ENCODE measurements around the gene RARRES2. TPM values are rescaled to one million over a fixed set of nuclear protein-coding genes. Genes with fewer than 3 reads are reported as not detected.

RARRES2 gene
- total RNA-seq, 1 donor from 2014 or later = 144 TPM

GRCh38 chr7:150381785-150382122 lies 40.3 kb upstream of the RARRES2 start:
- Histone ChIP-seq H3K27me3 (ENCODE audit: low read depth) (no peaks in the 10 kb centered on the region), H3K4me3 (no peak overlapping the region), H3K9me3 (no peaks in the 10 kb centered on the region), H3K4me1 (peaks cover 24% of the 10 kb centered on the region), H3K36me3 (no peaks in the 10 kb centered on the region), H3K27ac (no peak overlapping the region)
- no peak for DNase-seq
- no peak for TF ChIP-seq CTCF (IDR thresholded peaks at IDR 0.05)
- intact Hi-C loops (cut with DNase I) = no loop called here
- no peak for ATAC-seq

- DNase-seq (no peak), ATAC-seq (no peak)
- no peak for TF ChIP-seq CTCF (IDR thresholded peaks at IDR 0.05)
- H3K9me3 ChIP-seq = no peaks in the 10 kb centered on the region
- no peaks in the 10 kb centered on the region for H3K36me3 ChIP-seq
- intact Hi-C loops (cut with DNase I) = no loop called here
- no peak overlapping the region for H3K4me3 ChIP-seq
- peaks cover 24% of the 10 kb centered on the region for H3K4me1 ChIP-seq
- H3K27ac ChIP-seq = no peak overlapping the region
- H3K27me3 ChIP-seq (ENCODE audit: low read depth) = no peaks in the 10 kb centered on the region
These were observed 39.7 kb upstream of the RARRES2 start for GRCh38 chr7:150381096-150381495.

GRCh38 chr7:150380463-150380862 lies 39.0 kb upstream of the RARRES2 start:
- H3K27ac ChIP-seq = no peak overlapping the region
- no peaks in the 10 kb centered on the region for H3K27me3 ChIP-seq (ENCODE audit: low read depth)
- no peak for TF ChIP-seq CTCF (IDR thresholded peaks at IDR 0.05)
- peaks cover 26% of the 10 kb centered on the region for H3K4me1 ChIP-seq
- H3K9me3 ChIP-seq = no peaks in the 10 kb centered on the region
- H3K4me3 ChIP-seq = no peak overlapping the region
- DNase-seq (no peak), ATAC-seq (no peak)
- intact Hi-C loops (cut with DNase I) = no loop called here
- H3K36me3 ChIP-seq = no peaks in the 10 kb centered on the region

GRCh38 chr7:150379441-150380379 lies 38.3 kb upstream of the RARRES2 start:
- peak overlapping the region; percentile 91 for H3K27ac ChIP-seq
- ATAC-seq = peak in 1 of 2 donors; percentile 1
- intact Hi-C loops (cut with DNase I) = no loop called here

GRCh38 chr7:150378853-150379440 lies 37.5 kb upstream of the RARRES2 start, which contains the start of gene ZNF775:
ZNF775 (plus strand) TSS chr7:150379330; CDS start chr7:150388471, 9,141 bp downstream.
- no peaks in the 10 kb centered on the region for H3K27me3 ChIP-seq (ENCODE audit: low read depth)
- TF ChIP-seq CTCF (IDR thresholded peaks at IDR 0.05) = no peak
- H3K4me1 ChIP-seq = peaks cover 28% of the 10 kb centered on the region
- peak; percentile 98 to 99 for ATAC-seq
- H3K9me3 ChIP-seq = no peaks in the 10 kb centered on the region
- peaks cover 8% of the 10 kb centered on the region for H3K36me3 ChIP-seq
- peak within 1 kb of the TSS; percentile 91 for H3K27ac ChIP-seq
- H3K4me3 ChIP-seq = peak within 1 kb of the TSS; percentile 96
- intact Hi-C loops (cut with DNase I) = no loop called here
- DNase-seq = peak; percentile 98

More at GRCh38 chr7:150379441-150380379, 38.3 kb upstream of the RARRES2 start:
- peak overlapping the region; percentile 96 for H3K4me3 ChIP-seq
- TF ChIP-seq CTCF (IDR thresholded peaks at IDR 0.05) = no peak
- H3K36me3 ChIP-seq = peaks cover under 1% of the 10 kb centered on the region
- peaks cover 28% of the 10 kb centered on the region for H3K4me1 ChIP-seq
- H3K9me3 ChIP-seq = no peaks in the 10 kb centered on the region
- DNase-seq = no peak
- H3K27me3 ChIP-seq (ENCODE audit: low read depth) = no peaks in the 10 kb centered on the region

Measured in lower lobe of right lung (tissue), 2 donors.